HepG2 (cell line): ENCODE results near the gene TMEM8B. TPM values are rescaled to one million over a fixed set of nuclear protein-coding genes. Genes with fewer than 3 reads are reported as not detected.

ENCODE experiments used
- ATM ChIP-seq: fragments of 450-650 bp; IDR thresholded peaks from 2 replicates; pipeline ENCODE4 v1.7.1; 2017; ENCODE audit warnings: mild to moderate bottlenecking, borderline replicate concordance
- E2F1 ChIP-seq: sonication (generic); formaldehyde crosslinking; IDR thresholded peaks from 2 replicates; pipeline ENCODE4 v1.5.0; 2020; ENCODE audit warnings: missing genetic modification reagents
- GATA4 ChIP-seq: sonication (generic); IDR thresholded peaks from 2 replicates; pipeline ENCODE4 v1.6.1; 2016; ENCODE audit warnings: antibody characterized with exemption, low read depth, borderline replicate concordance
- HMG20A ChIP-seq: IDR thresholded peaks from 2 replicates; pipeline ENCODE4 v1.6.1; 2016; ENCODE audit warnings: borderline replicate concordance
- HNRNPUL1 ChIP-seq: fragments of 200-400 bp; formaldehyde crosslinking; IDR thresholded peaks from 2 replicates; pipeline ENCODE4 v1.6.1; 2017; ENCODE audit warnings: low read depth, mild to moderate bottlenecking, low read length, moderate library complexity
- JARID2 ChIP-seq: sonication (generic); formaldehyde crosslinking; IDR thresholded peaks from 2 replicates; pipeline ENCODE4 v1.8.1; 2023; ENCODE audit warnings: missing genetic modification reagents, inconsistent platforms; ENCODE audit not compliant: insufficient replicate concordance
- KDM1A ChIP-seq: IDR thresholded peaks from 2 replicates; pipeline ENCODE4 v1.6.1; 2016; ENCODE audit warnings: missing compliant biosample characterization
- NFKBIZ ChIP-seq: IDR thresholded peaks from 2 replicates; pipeline ENCODE4 v1.6.1; 2018; ENCODE audit warnings: missing genetic modification reagents, missing compliant biosample characterization
- PAX8 ChIP-seq: sonication (generic); formaldehyde crosslinking; IDR thresholded peaks from 2 replicates; pipeline ENCODE4 v1.8.0; 2022; ENCODE audit warnings: mild to moderate bottlenecking, missing genetic modification reagents, borderline replicate concordance
- POLR2G ChIP-seq: fragments of 200-400 bp; formaldehyde crosslinking; IDR thresholded peaks from 2 replicates; pipeline ENCODE4 v1.6.1; 2018; ENCODE audit warnings: mild to moderate bottlenecking, low read depth, low read length, moderate library complexity
- RELA ChIP-seq: sonication (generic); formaldehyde crosslinking; IDR thresholded peaks from 2 replicates; pipeline ENCODE4 v1.4.0; 2020; ENCODE audit warnings: missing genetic modification reagents
- TMF1 ChIP-seq: sonication (generic); formaldehyde crosslinking; IDR thresholded peaks from 2 replicates; pipeline ENCODE4 v1.8.1; 2022; ENCODE audit warnings: low read depth, missing genetic modification reagents
- U2AF1 ChIP-seq: fragments of 200-400 bp; formaldehyde crosslinking; optimal IDR thresholded peaks from 2 replicates; pipeline ENCODE3; 2017; ENCODE audit warnings: mild to moderate bottlenecking, low read depth, low read length
- UBTF ChIP-seq: sonication (generic); formaldehyde crosslinking; IDR thresholded peaks from 2 replicates; pipeline ENCODE4 v1.4.0; 2020; ENCODE audit warnings: mild to moderate bottlenecking, missing genetic modification reagents
- ZBTB21 ChIP-seq: sonication (generic); formaldehyde crosslinking; IDR thresholded peaks from 2 replicates; pipeline ENCODE4 v1.4.0; 2020; ENCODE audit warnings: missing genetic modification reagents
- ZBTB42 ChIP-seq: sonication (generic); formaldehyde crosslinking; IDR thresholded peaks from 2 replicates; pipeline ENCODE4 v1.5.0; 2020; ENCODE audit warnings: mild to moderate bottlenecking, missing genetic modification reagents
- ZNF224 ChIP-seq: sonication (generic); formaldehyde crosslinking; IDR thresholded peaks from 2 replicates; pipeline ENCODE4 v1.5.0; 2020; ENCODE audit warnings: mild to moderate bottlenecking, missing genetic modification reagents
- ZNF468 ChIP-seq: sonication (generic); formaldehyde crosslinking; IDR thresholded peaks from 2 replicates; pipeline ENCODE4 v1.8.0; 2022; ENCODE audit warnings: mild to moderate bottlenecking, moderate library complexity, missing genetic modification reagents
- ZNF512B ChIP-seq: sonication (generic); formaldehyde crosslinking; IDR thresholded peaks from 2 replicates; pipeline ENCODE4 v1.5.1; 2020; ENCODE audit warnings: missing genetic modification reagents, mild to moderate bottlenecking, borderline replicate concordance
- ZNF619 ChIP-seq: sonication (generic); formaldehyde crosslinking; IDR thresholded peaks from 2 replicates; pipeline ENCODE4 v1.4.0; 2020; ENCODE audit warnings: mild to moderate bottlenecking, missing genetic modification reagents
- ZNF639 ChIP-seq: conservative IDR thresholded peaks from 2 replicates; pipeline ENCODE4 v1.6.1; 2018; ENCODE audit warnings: missing genetic modification reagents
- ZNF713 ChIP-seq: sonication (generic); formaldehyde crosslinking; IDR thresholded peaks from 2 replicates; pipeline ENCODE4 v1.4.0; 2020; ENCODE audit warnings: mild to moderate bottlenecking, missing genetic modification reagents
- ZNF720 ChIP-seq: sonication (generic); formaldehyde crosslinking; IDR thresholded peaks from 2 replicates; pipeline ENCODE4 v1.4.0; 2020; ENCODE audit warnings: missing genetic modification reagents
- polyA plus RNA-seq, 8 experiments: library from polyadenylated mRNA; depleted of rRNA in 3 of 8; stranded (reverse) in 7 of 8; unstranded in 1 of 8; fragments of >200 nt; fragmentation: Illumina TruSeq in 4 of 8; extraction: Trizol in 4 of 8; gene quantifications; 2 replicates each; pipeline versions ENCODE4 v1.2.1 to v1.2.3, GENCODE V29; 2011 to 2016; ENCODE audit warnings: low read depth in 4 of 8, missing spikeins in 1 of 8, mixed read lengths in 1 of 8; ENCODE audit not compliant: insufficient read depth in 1 of 8
- total RNA-seq, 5 experiments: library from RNA; depleted of rRNA; stranded (reverse); fragments of >200 nt; fragmentation: Illumina TruSeq; extraction: Trizol; gene quantifications; 2 replicates each; pipeline ENCODE4 v1.2.3, GENCODE V29; 2016; ENCODE audit warnings: low read depth in 1 of 5
- TF ChIP-seq, protein P1 (sequence below): sonication (generic); formaldehyde crosslinking; IDR thresholded peaks from 2 replicates; pipeline ENCODE4 v1.4.0; 2020; ENCODE audit warnings: missing genetic modification reagents

The TMEM8B gene
- total and polyA plus RNA-seq, 2 of the 13 experiments (the other 11 are each of a cell fraction or from before 2014, with no cell fraction given) = 2.1 to 2.7 TPM

DNA sequence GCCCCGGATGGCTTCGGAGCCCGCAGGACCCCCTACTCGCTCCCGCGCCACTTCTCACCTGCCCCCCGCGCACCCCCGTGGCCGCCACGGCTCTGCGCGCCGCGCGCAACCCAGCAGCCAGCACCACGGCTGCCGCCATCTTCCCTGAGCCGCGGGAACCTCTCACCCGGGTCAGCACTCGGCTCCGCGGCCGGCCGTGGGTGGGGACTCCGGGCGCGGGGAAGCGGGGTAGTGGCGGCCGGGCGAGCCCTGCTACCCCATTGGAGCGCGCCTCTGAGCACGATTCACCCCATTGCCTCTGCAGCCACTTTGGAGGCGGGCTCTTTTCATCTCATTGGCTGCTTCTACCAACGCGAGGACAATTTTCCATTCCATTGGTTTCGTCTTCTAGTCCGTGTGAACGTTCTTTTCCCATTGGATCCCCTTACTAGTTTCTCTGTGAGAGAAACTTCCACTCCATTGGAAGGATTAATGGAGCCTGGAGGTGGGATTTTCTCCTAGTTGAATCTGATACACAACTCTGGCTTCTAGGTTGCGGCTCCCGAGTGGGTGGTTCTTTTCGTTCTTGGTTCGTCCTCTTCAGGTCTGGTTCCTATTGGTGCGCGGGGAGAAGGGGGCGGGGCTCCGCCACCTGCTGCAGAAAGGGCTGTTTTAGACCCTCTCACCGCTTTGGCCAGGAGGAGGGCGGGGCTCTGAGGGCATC is 14.0 kb upstream of the TMEM8B start, which contains the start of gene HINT2 (continued):
- TF ChIP-seq UBTF = peak; percentile 81
- TF ChIP-seq ZNF224 (CRISPR knock-in tag) = 0 out of 2 replicates have a peak, but pooled peaks have one; percentile 22
- TF ChIP-seq ZNF468 (CRISPR knock-in tag) = no peak
- no peak for TF ChIP-seq ZBTB42 (CRISPR knock-in tag)
- no peak for TF ChIP-seq ZNF512B (CRISPR knock-in tag)
- no peak for TF ChIP-seq TMF1 (CRISPR knock-in tag)
- TF ChIP-seq, protein P1, sequence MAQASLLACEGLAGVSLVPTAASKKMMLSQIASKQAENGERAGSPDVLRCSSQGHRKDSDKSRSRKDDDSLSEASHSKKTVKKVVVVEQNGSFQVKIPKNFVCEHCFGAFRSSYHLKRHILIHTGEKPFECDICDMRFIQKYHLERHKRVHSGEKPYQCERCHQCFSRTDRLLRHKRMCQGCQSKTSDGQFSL (CRISPR knock-in tag) = peak; percentile 51; the same call in 1 of the 2 replicates
- peak; percentile 86 for TF ChIP-seq E2F1 (CRISPR knock-in tag)
- no peak for TF ChIP-seq HNRNPUL1
- TF ChIP-seq KDM1A = no peak
- no peak for TF ChIP-seq ATM
- no peak for TF ChIP-seq ZNF720
- TF ChIP-seq PAX8 (CRISPR knock-in tag) = no peak
- TF ChIP-seq GATA4 = no peak
- TF ChIP-seq ZNF619 (CRISPR knock-in tag) = no peak
- peak; percentile 33 for TF ChIP-seq U2AF1
- TF ChIP-seq ZNF639 (CRISPR knock-in tag) = no peak
- TF ChIP-seq HMG20A (CRISPR knock-in tag) = no peak
- no peak for TF ChIP-seq RELA (CRISPR knock-in tag)
- TF ChIP-seq JARID2 = no peak
- no peak for TF ChIP-seq ZBTB21
- peak; percentile 91 for TF ChIP-seq POLR2G
- no peak for TF ChIP-seq NFKBIZ
- no peak for TF ChIP-seq ZNF713 (CRISPR knock-in tag)
